Nephron progenitor cell (in vitro differentiated cells): ENCODE measurements around the gene SLC4A8.

ENCODE experiments used
- DNase-seq: peaks from one replicate; pipeline ENCODE4 v3.0.0; 2021
- H3K27ac Mint-ChIP-seq: 2 replicates; pipeline ENCODE4 v1.8.0; 2021; ENCODE audit warnings: mild to moderate bottlenecking, moderate library complexity, mixed read lengths
- H3K27me3 Mint-ChIP-seq: 2 replicates; pipeline ENCODE4 v1.8.0; 2021; ENCODE audit warnings: mild to moderate bottlenecking, low read depth, mixed read lengths; ENCODE audit not compliant: poor library complexity
- H3K36me3 Mint-ChIP-seq: 2 replicates; pipeline ENCODE4 v1.8.0; 2021; ENCODE audit warnings: low read depth, mixed read lengths
- H3K4me1 Mint-ChIP-seq: 2 replicates; pipeline ENCODE4 v1.8.0; 2021; ENCODE audit warnings: mixed read lengths
- H3K4me3 Mint-ChIP-seq: 2 replicates; pipeline ENCODE4 v1.8.0; 2021; ENCODE audit warnings: mild to moderate bottlenecking, moderate library complexity, mixed read lengths
- H3K9me3 Mint-ChIP-seq: 2 replicates; pipeline ENCODE4 v1.8.0; 2021; ENCODE audit warnings: mild to moderate bottlenecking, moderate library complexity, mixed read lengths
- TF ChIP-seq, protein P1 (sequence below): fragments of 200-600 bp; sonication (generic); IDR thresholded peaks from 2 replicates; pipeline ENCODE4 v1.5.0; 2021; ENCODE audit warnings: antibody characterized with exemption

SLC4A8 gene

DNA sequence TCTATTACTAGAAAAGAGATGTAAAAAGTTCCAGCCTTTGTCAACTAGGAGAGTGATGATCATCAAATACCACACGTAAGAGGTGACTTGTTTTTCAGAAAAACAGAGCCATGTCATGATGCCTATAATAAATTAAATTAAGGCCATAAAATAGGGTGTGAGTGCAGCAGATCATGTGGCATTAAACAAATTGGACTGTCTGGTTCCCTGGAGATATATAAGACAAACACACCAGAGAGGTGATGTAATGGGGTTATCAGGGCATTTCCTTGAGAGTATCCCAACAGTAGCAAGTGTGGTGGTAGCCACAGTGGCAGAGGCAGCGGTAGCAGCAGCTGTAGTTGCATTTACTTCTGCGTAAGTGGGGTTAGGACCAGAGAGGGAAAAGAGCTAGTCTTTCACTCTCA lies 18.8 kb upstream of the SLC4A8 start:
- no peaks in the 10 kb centered on the region for H3K36me3 Mint-ChIP-seq
- no peaks in the 10 kb centered on the region for H3K9me3 Mint-ChIP-seq
- H3K4me3 Mint-ChIP-seq = no peak overlapping the region
- DNase-seq = no peak
- H3K27ac Mint-ChIP-seq = no peak overlapping the region
- H3K4me1 Mint-ChIP-seq = peaks cover 9% of the 10 kb centered on the region
- peaks cover 13% of the 10 kb centered on the region for H3K27me3 Mint-ChIP-seq
- TF ChIP-seq, protein P1, sequence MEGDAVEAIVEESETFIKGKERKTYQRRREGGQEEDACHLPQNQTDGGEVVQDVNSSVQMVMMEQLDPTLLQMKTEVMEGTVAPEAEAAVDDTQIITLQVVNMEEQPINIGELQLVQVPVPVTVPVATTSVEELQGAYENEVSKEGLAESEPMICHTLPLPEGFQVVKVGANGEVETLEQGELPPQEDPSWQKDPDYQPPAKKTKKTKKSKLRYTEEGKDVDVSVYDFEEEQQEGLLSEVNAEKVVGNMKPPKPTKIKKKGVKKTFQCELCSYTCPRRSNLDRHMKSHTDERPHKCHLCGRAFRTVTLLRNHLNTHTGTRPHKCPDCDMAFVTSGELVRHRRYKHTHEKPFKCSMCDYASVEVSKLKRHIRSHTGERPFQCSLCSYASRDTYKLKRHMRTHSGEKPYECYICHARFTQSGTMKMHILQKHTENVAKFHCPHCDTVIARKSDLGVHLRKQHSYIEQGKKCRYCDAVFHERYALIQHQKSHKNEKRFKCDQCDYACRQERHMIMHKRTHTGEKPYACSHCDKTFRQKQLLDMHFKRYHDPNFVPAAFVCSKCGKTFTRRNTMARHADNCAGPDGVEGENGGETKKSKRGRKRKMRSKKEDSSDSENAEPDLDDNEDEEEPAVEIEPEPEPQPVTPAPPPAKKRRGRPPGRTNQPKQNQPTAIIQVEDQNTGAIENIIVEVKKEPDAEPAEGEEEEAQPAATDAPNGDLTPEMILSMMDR = no peak

DNA sequence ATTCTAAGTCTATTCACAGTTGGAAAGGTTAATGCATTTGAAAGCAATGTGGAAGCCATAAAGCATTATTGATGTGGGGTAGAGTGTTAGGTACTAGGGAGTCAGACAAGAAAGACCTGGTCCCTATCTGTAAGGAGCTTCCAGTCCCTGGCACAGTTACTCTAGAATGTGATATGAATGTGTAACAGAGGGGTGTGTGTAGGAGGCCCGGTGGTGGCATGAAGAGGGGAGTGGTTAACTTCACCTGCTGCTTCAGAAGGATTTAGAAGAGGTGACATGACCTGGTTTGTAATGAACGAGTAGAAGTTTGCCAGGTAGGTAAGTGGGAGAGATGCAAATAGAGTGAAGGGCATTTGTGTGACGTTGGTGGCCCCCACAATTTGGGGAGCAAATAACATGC lies 18.3 kb upstream of the SLC4A8 start:
- H3K4me3 Mint-ChIP-seq = no peak overlapping the region
- TF ChIP-seq, protein P1 = no peak
- no peaks in the 10 kb centered on the region for H3K9me3 Mint-ChIP-seq
- peaks cover 11% of the 10 kb centered on the region for H3K27me3 Mint-ChIP-seq
- H3K36me3 Mint-ChIP-seq = no peaks in the 10 kb centered on the region
- peaks cover 9% of the 10 kb centered on the region for H3K4me1 Mint-ChIP-seq
- DNase-seq = no peak
- H3K27ac Mint-ChIP-seq = no peak overlapping the region

DNA sequence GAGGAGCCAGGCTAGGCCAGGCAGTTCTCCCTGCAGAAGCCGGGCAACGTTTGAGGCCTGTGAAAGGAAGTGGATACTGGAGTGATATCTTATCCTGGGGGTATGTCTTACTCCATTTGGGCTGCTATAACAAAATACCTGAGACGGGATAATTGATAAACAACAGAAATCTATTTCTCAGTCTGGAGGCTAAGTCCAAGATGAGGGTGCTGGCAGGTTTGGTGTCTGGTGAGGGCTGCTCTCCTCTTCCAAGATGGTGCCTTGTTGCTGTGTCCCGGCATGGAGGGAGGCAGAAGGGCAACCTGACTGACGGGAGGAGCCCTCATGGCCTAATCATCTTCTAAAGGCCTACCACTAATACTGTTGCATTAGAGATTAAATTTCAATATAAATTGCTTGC lies 17.8 kb upstream of the SLC4A8 start:
- no peak for DNase-seq
- no peaks in the 10 kb centered on the region for H3K9me3 Mint-ChIP-seq
- H3K27me3 Mint-ChIP-seq = peaks cover 10% of the 10 kb centered on the region
- H3K36me3 Mint-ChIP-seq = no peaks in the 10 kb centered on the region
- H3K4me1 Mint-ChIP-seq = peaks cover 9% of the 10 kb centered on the region
- no peak overlapping the region for H3K27ac Mint-ChIP-seq
- TF ChIP-seq, protein P1 = no peak
- H3K4me3 Mint-ChIP-seq = no peak overlapping the region

DNA sequence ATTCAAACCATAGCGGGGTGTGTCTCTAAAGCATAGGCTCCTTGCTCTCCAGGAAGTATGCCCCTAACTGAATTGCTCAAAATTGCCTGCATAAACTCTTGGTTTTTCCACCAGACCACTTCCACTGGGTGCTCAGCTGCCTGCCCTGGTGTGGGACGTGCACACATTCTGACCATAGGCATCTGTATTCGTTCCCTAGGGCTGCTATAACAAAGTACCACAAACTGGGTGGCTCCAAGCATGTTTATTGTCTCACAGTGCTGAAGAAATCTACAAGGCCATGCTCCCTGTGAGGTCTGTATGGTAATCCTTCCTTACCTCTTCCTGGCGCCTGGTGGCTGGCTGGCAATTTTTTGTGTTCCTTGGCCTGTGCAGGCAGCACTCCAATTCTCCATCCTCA lies 17.0 kb upstream of the SLC4A8 start:
- DNase-seq = no peak
- H3K36me3 Mint-ChIP-seq = no peaks in the 10 kb centered on the region
- H3K9me3 Mint-ChIP-seq = no peaks in the 10 kb centered on the region
- no peak overlapping the region for H3K4me3 Mint-ChIP-seq
- TF ChIP-seq, protein P1 = no peak
- H3K27me3 Mint-ChIP-seq = peaks cover 12% of the 10 kb centered on the region
- peaks cover 9% of the 10 kb centered on the region for H3K4me1 Mint-ChIP-seq
- H3K27ac Mint-ChIP-seq = no peak overlapping the region

DNA sequence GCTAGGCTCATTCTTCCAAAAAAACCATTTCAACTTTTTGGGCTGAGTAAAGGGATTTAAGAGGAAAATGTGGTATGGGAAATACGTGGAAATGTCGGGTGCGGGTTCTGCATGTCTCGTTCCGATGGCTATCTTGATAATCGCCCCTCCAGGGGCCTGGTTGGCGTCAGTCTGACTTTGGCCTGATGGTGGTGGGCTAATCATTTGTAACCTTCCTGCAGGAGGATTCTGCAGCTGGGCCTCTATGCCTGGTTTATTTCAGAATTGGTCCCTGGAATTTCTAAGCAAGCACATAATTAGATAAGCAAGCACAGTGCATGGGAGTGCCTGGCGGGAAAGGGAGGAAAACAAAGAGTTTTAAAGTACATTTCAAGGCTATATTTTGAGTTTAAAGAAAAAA lies 14.8 kb upstream of the SLC4A8 start:
- no peaks in the 10 kb centered on the region for H3K9me3 Mint-ChIP-seq
- H3K27me3 Mint-ChIP-seq = peaks cover 6% of the 10 kb centered on the region
- no peak for DNase-seq
- no peak overlapping the region for H3K27ac Mint-ChIP-seq
- peaks cover 9% of the 10 kb centered on the region for H3K4me1 Mint-ChIP-seq
- no peaks in the 10 kb centered on the region for H3K36me3 Mint-ChIP-seq
- no peak overlapping the region for H3K4me3 Mint-ChIP-seq
- TF ChIP-seq, protein P1 = no peak

DNA sequence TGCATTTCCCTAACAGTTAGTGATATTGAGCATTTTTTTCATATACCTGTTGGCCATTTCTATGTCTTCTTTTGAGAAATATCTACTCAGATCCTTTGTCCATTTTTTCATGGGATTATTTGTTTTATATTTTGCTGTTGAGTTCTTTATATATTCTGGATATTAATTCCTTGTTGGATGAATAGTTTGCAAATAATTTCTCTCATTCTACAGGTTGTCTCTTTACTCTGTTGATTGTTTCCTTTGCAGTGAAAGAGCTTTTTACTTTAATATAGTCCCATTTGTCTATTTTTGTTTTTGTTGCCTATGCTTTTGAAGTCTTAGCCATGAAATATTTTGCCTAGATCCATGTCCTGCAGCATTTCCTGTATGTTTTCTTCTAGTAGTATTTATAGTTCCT lies 11.5 kb upstream of the SLC4A8 start:
- Mint-ChIP-seq H3K4me1 (no peaks in the 10 kb centered on the region), H3K9me3 (no peaks in the 10 kb centered on the region), H3K27me3 (peaks cover 6% of the 10 kb centered on the region), H3K27ac (no peak overlapping the region), H3K4me3 (no peak overlapping the region), H3K36me3 (no peaks in the 10 kb centered on the region)
- DNase-seq = no peak
- TF ChIP-seq, protein P1 = no peak
